Measurements from ENCODE around the gene RTCB. TPM values are rescaled to one million over a fixed set of nuclear protein-coding genes. Genes with fewer than 3 reads are reported as not detected.

The RTCB gene
- 155 and 179 TPM in 2 replicates for total RNA-seq (2014; rRNA removed; shearing (Covaris generic); ENCODE audit: low replicate concordance)

GRCh38 chr22:32411829-32412592 is at the start of gene RTCB:
Gene RTCB, minus strand, starts transcription at chr22:32412247. Its CDS starts 91 bp downstream, at chr22:32412156.
- peak; percentile 93 for DNase-seq
- H3K36me3 ChIP-seq: peaks cover 20% of the 10 kb centered on the region
- peak within 1 kb of the TSS; percentile 84 for H3K4me3 ChIP-seq
- H3K27me3 ChIP-seq: no peaks in the 10 kb centered on the region
- no peaks in the 10 kb centered on the region for H3K9me3 ChIP-seq

GRCh38 chr22:32457031-32457430 is 45.0 kb upstream of the RTCB start:
- DNase-seq: no peak
- Histone ChIP-seq H3K9me3 (no peaks in the 10 kb centered on the region), H3K27me3 (peaks cover 3% of the 10 kb centered on the region)

GRCh38 chr22:32448980-32449379 is 36.9 kb upstream of the RTCB start:
- H3K27me3 ChIP-seq: peaks cover 8% of the 10 kb centered on the region
- no peaks in the 10 kb centered on the region for H3K9me3 ChIP-seq
- no peaks in the 10 kb centered on the region for H3K36me3 ChIP-seq
- H3K4me3 ChIP-seq: no peak overlapping the region
- DNase-seq: no peak

More at GRCh38 chr22:32457031-32457430, 45.0 kb upstream of the RTCB start:
- H3K4me3 ChIP-seq: no peak overlapping the region
- no peaks in the 10 kb centered on the region for H3K36me3 ChIP-seq

GRCh38 chr22:32446321-32446720 is 34.3 kb upstream of the RTCB start:
- H3K4me3 ChIP-seq: no peak overlapping the region
- no peaks in the 10 kb centered on the region for H3K36me3 ChIP-seq
- DNase-seq: no peak
- H3K27me3 ChIP-seq: peaks cover 18% of the 10 kb centered on the region
- no peaks in the 10 kb centered on the region for H3K9me3 ChIP-seq

- Histone ChIP-seq H3K36me3 (no peaks in the 10 kb centered on the region), H3K9me3 (no peaks in the 10 kb centered on the region), H3K27me3 (peaks cover 26% of the 10 kb centered on the region), H3K4me3 (no peak overlapping the region)
- DNase-seq: no peak
Measured at GRCh38 chr22:32444068-32444467, 32.0 kb upstream of the RTCB start.

- Histone ChIP-seq H3K9me3 (no peaks in the 10 kb centered on the region), H3K4me3 (no peak overlapping the region), H3K27me3 (peaks cover 4% of the 10 kb centered on the region), H3K36me3 (no peaks in the 10 kb centered on the region)
- DNase-seq: no peak
Measured at GRCh38 chr22:32430352-32430751, 18.3 kb upstream of the RTCB start.

- no peaks in the 10 kb centered on the region for H3K9me3 ChIP-seq
- H3K27me3 ChIP-seq: peaks cover 10% of the 10 kb centered on the region
- H3K36me3 ChIP-seq: no peaks in the 10 kb centered on the region
- H3K4me3 ChIP-seq: no peak overlapping the region
- DNase-seq: no peak
Measured at GRCh38 chr22:32426881-32427280, 14.8 kb upstream of the RTCB start.

GRCh38 chr22:32423664-32424063 is 11.6 kb upstream of the RTCB start:
- H3K36me3 ChIP-seq: no peaks in the 10 kb centered on the region
- H3K4me3 ChIP-seq: no peak overlapping the region
- DNase-seq: no peak
- H3K27me3 ChIP-seq: peaks cover 33% of the 10 kb centered on the region
- H3K9me3 ChIP-seq: no peaks in the 10 kb centered on the region

GRCh38 chr22:32422062-32422461 is 10.0 kb upstream of the RTCB start:
- Histone ChIP-seq H3K27me3 (peaks cover 48% of the 10 kb centered on the region), H3K9me3 (no peaks in the 10 kb centered on the region), H3K4me3 (no peak overlapping the region), H3K36me3 (no peaks in the 10 kb centered on the region)
- DNase-seq: no peak

- H3K36me3 ChIP-seq: no peaks in the 10 kb centered on the region
- DNase-seq: no peak
- no peaks in the 10 kb centered on the region for H3K9me3 ChIP-seq
- no peak overlapping the region for H3K4me3 ChIP-seq
- peaks cover 48% of the 10 kb centered on the region for H3K27me3 ChIP-seq
Measured at GRCh38 chr22:32421484-32421883, 9.4 kb upstream of the RTCB start.

- Histone ChIP-seq H3K36me3 (no peaks in the 10 kb centered on the region), H3K4me3 (no peak overlapping the region), H3K27me3 (peaks cover 48% of the 10 kb centered on the region), H3K9me3 (no peaks in the 10 kb centered on the region)
- DNase-seq: no peak
Measured at GRCh38 chr22:32417906-32418305, 5.9 kb upstream of the RTCB start.

- H3K36me3 ChIP-seq: no peaks in the 10 kb centered on the region
Measured at GRCh38 chr22:32416556-32417085, 4.6 kb upstream of the RTCB start.

GRCh38 chr22:32414191-32414590 is 2.1 kb upstream of the RTCB start:
- H3K27me3 ChIP-seq: peaks cover 20% of the 10 kb centered on the region
- DNase-seq: no peak
- H3K9me3 ChIP-seq: no peaks in the 10 kb centered on the region
- no peak overlapping the region for H3K4me3 ChIP-seq
- peaks cover 4% of the 10 kb centered on the region for H3K36me3 ChIP-seq

More at GRCh38 chr22:32416556-32417085, 4.6 kb upstream of the RTCB start:
- Histone ChIP-seq H3K4me3 (no peak overlapping the region), H3K9me3 (no peaks in the 10 kb centered on the region), H3K27me3 (peaks cover 35% of the 10 kb centered on the region)
- no peak for DNase-seq

GRCh38 chr22:32413719-32414118 is 1.7 kb upstream of the RTCB start:
- Histone ChIP-seq H3K9me3 (no peaks in the 10 kb centered on the region), H3K27me3 (peaks cover 15% of the 10 kb centered on the region), H3K4me3 (no peak overlapping the region), H3K36me3 (peaks cover 4% of the 10 kb centered on the region)
- DNase-seq: no peak

GRCh38 chr22:32411402-32411801 is 645 bp downstream of the RTCB start:
- DNase-seq: no peak
- Histone ChIP-seq H3K27me3 (no peaks in the 10 kb centered on the region), H3K9me3 (no peaks in the 10 kb centered on the region), H3K4me3 (peak overlapping the region; percentile 84), H3K36me3 (peaks cover 25% of the 10 kb centered on the region)

- H3K27me3 ChIP-seq: no peaks in the 10 kb centered on the region
- H3K4me3 ChIP-seq: no peak overlapping the region; the same call in 1 of the 2 replicates
- DNase-seq: no peak
- peaks cover 32% of the 10 kb centered on the region for H3K36me3 ChIP-seq
- no peaks in the 10 kb centered on the region for H3K9me3 ChIP-seq
Measured at GRCh38 chr22:32410459-32410858, 1.6 kb downstream of the RTCB start.

- no peaks in the 10 kb centered on the region for H3K9me3 ChIP-seq
- peaks cover 37% of the 10 kb centered on the region for H3K36me3 ChIP-seq
- no peak for DNase-seq
- no peaks in the 10 kb centered on the region for H3K27me3 ChIP-seq
- H3K4me3 ChIP-seq: no peak overlapping the region
Measured at GRCh38 chr22:32409977-32410376, 2.1 kb downstream of the RTCB start.

- no peak for DNase-seq
- no peaks in the 10 kb centered on the region for H3K9me3 ChIP-seq
- peaks cover 39% of the 10 kb centered on the region for H3K36me3 ChIP-seq
- H3K4me3 ChIP-seq: no peak overlapping the region
- no peaks in the 10 kb centered on the region for H3K27me3 ChIP-seq
Measured at GRCh38 chr22:32407936-32408335, 4.1 kb downstream of the RTCB start.

Data from MG63 (cell line).